DOHH2 (cell line): ENCODE measurements around the gene PPP6R1.

ENCODE experiments used
- H3F3A ChIP-seq: fragments of 200-600 bp; sonication (generic), shearing (Covaris generic); 2 replicates; pipeline ENCODE4 v1.6.0; 2016; ENCODE audit warnings: antibody characterized with exemption, mild to moderate bottlenecking; ENCODE audit not compliant: control insufficient read depth, insufficient read depth
- H3K27ac ChIP-seq: fragments of 200-600 bp; sonication (generic); 2 replicates; pipeline ENCODE4 v1.5.1; 2014; ENCODE audit warnings: low read depth, mild to moderate bottlenecking, low read length, moderate library complexity
- H3K27me3 ChIP-seq: fragments of 200-600 bp; sonication (generic); 2 replicates; pipeline ENCODE4 v1.6.1; 2014; ENCODE audit warnings: mild to moderate bottlenecking, low read length, mixed read lengths; ENCODE audit not compliant: control insufficient read depth
- H3K36me3 ChIP-seq: fragments of 200-600 bp; sonication (generic); 2 replicates; pipeline ENCODE4 v1.6.1; 2014; ENCODE audit warnings: mild to moderate bottlenecking, low read length, moderate library complexity, mixed read lengths; ENCODE audit not compliant: control insufficient read depth
- H3K4me1 ChIP-seq: fragments of 200-600 bp; sonication (generic); 2 replicates; pipeline ENCODE4 v1.6.1; 2014; ENCODE audit warnings: mild to moderate bottlenecking, low read length, mixed read lengths; ENCODE audit not compliant: control insufficient read depth
- H3K4me2 ChIP-seq: fragments of 200-600 bp; sonication (generic); 2 replicates; pipeline ENCODE4 v1.6.0; 2014; ENCODE audit warnings: mild to moderate bottlenecking, low read length, moderate library complexity
- H3K4me3 ChIP-seq: fragments of 200-600 bp; sonication (generic); 2 replicates; pipeline ENCODE4 v1.5.1; 2014; ENCODE audit warnings: mild to moderate bottlenecking, low read length, mixed read lengths
- H3K79me2 ChIP-seq: fragments of 200-600 bp; sonication (generic); 2 replicates; pipeline ENCODE4 v1.6.1; 2014; ENCODE audit warnings: mild to moderate bottlenecking, low read length, mixed read lengths; ENCODE audit not compliant: control insufficient read depth
- H3K9me2 ChIP-seq: fragments of 200-600 bp; sonication (generic); replicated peaks from 2 replicates; pipeline ENCODE4 v1.6.1; 2014; ENCODE audit warnings: mild to moderate bottlenecking, low read length, mixed read lengths; ENCODE audit not compliant: control insufficient read depth
- H3K9me3 ChIP-seq: fragments of 200-600 bp; sonication (generic); 2 replicates; pipeline ENCODE4 v1.6.1; 2014; ENCODE audit warnings: antibody characterized with exemption, low read length, mixed read lengths; ENCODE audit not compliant: control insufficient read depth, insufficient read depth
- H4K20me1 ChIP-seq: fragments of 200-600 bp; sonication (generic); 2 replicates; pipeline ENCODE4 v1.6.0; 2014; ENCODE audit warnings: low read depth, mild to moderate bottlenecking, antibody characterized with exemption, low read length, moderate library complexity; ENCODE audit not compliant: control insufficient read depth, insufficient read depth
- CTCF ChIP-seq: fragments of 200-600 bp; sonication (generic); IDR thresholded peaks from one replicate; pipeline ENCODE4 v1.5.1; 2014; ENCODE audit warnings: antibody characterized with exemption, mild to moderate bottlenecking, low read depth, low read length; ENCODE audit not compliant: poor library complexity, severe bottlenecking
- EZH2phosphoT487 ChIP-seq: fragments of 200-600 bp; sonication (generic); IDR thresholded peaks from 2 replicates; pipeline ENCODE4 v1.6.1; 2017; ENCODE audit warnings: borderline replicate concordance, mild to moderate bottlenecking, antibody characterized with exemption, low read length, moderate library complexity, mixed read lengths

PPP6R1 gene

DNA sequence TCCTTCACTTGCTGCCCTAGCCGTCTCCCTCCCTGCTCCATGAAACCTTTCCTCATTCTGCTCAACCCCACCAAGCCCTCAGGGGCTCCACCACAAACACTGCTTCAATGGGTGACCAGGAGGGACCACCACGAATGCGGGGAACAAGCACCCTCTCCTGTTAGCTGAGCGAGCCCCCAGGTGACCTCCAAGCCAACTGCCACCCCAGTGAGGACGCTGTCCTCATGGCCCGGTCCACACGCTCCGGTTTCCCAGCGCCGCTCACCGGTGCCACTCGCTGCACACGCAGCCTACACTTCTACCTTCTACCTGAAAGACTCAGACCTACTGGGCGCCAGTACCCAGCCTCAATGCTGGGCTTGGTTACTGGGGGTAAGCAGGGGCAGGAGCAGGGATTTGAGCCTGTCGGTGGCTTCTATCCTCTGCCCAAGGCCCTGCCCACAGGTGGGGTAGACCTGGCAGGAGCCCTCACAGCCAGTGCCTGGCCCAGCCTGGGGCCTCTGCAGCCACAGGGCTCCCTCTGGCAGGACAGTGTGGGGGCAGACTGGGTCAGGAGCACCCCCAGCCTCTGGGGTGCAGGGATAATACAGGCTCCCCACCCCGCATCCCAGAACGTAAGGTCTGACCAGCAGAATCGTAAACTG, 29.6 kb downstream of the PPP6R1 start:
- H3K27ac ChIP-seq: no peak overlapping the region

DNA sequence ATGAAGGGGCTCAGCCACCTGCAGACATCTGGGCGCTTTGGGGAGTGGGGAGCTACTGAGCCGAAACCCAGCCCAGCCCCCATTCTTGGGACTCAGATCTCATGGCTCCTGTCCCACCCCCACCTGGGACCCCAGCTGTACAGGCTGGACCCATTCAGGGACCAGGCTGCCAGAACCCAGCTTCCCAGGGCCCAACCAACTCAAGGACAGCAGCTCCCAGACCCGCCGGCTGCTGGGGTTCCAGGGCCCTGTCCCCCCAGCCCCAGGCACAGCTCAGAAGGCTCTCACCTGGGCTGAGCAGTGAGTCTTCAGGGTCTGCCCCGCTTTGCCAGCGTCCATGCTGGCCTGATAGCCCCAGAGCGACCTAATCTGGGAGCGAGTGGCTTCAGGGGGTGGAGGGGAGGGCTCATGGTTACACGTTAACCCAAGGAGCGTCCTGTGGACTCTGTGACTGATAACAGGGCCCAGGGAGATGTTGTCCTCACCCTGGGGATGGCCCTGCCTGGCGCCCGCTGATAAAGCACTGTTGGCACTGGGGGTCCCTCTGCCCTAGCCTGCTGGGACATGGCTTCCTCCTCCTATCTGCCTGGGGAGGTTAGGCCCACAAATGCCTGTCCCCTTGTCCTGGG, 30.3 kb downstream of the PPP6R1 start, which contains the start of gene TMEM86B:
Gene TMEM86B, minus strand, starts transcription at position 361 of the 629 bp plus-strand sequence. Its CDS starts 22 bp downstream, at position 339.
- Histone ChIP-seq H3K9me2 (no peaks in the 10 kb centered on the region), H3K27me3 (no peaks in the 10 kb centered on the region), H3K79me2 (peaks cover 7% of the 10 kb centered on the region; the same call in 1 of the 2 replicates), H3F3A (0 out of 2 replicates have a peak, but pooled peaks cover under 1% of the 10 kb centered on the region), H3K27ac (no peak within 1 kb of the TSS), H3K36me3 (peaks cover 87% of the 10 kb centered on the region), H3K9me3 (no peaks in the 10 kb centered on the region), H4K20me1 (peaks cover 16% of the 10 kb centered on the region; the same call in 1 of the 2 replicates), H3K4me3 (no peak within 1 kb of the TSS), H3K4me1 (no peaks in the 10 kb centered on the region), H3K4me2 (no peak within 1 kb of the TSS)
- TF ChIP-seq CTCF: no peak

More for the DNA sequence above, 29.6 kb downstream of the PPP6R1 start:
- no peak overlapping the region for H3K4me2 ChIP-seq
- peaks cover 7% of the 10 kb centered on the region for H3K79me2 ChIP-seq
- H3K9me3 ChIP-seq: no peaks in the 10 kb centered on the region
- H3K4me1 ChIP-seq: no peaks in the 10 kb centered on the region
- H4K20me1 ChIP-seq: peaks cover 16% of the 10 kb centered on the region; the same call in 1 of the 2 replicates
- no peak for TF ChIP-seq CTCF
- no peak for TF ChIP-seq EZH2phosphoT487
- H3K4me3 ChIP-seq: no peak overlapping the region
- peaks cover 87% of the 10 kb centered on the region for H3K36me3 ChIP-seq
- 0 out of 2 replicates have a peak, but pooled peaks cover 4% of the 10 kb centered on the region for H3F3A ChIP-seq
- no peaks in the 10 kb centered on the region for H3K9me2 ChIP-seq
- no peaks in the 10 kb centered on the region for H3K27me3 ChIP-seq

- Histone ChIP-seq H3K27me3 (no peaks in the 10 kb centered on the region), H4K20me1 (peaks cover 20% of the 10 kb centered on the region; the same call in 1 of the 2 replicates), H3F3A (no peaks in the 10 kb centered on the region), H3K4me3 (no peak overlapping the region), H3K9me2 (no peaks in the 10 kb centered on the region), H3K27ac (no peak overlapping the region), H3K4me1 (no peaks in the 10 kb centered on the region), H3K79me2 (peaks cover 3% of the 10 kb centered on the region; the same call in 1 of the 2 replicates), H3K4me2 (no peak overlapping the region), H3K36me3 (peaks cover 86% of the 10 kb centered on the region), H3K9me3 (no peaks in the 10 kb centered on the region)
- no peak for TF ChIP-seq CTCF
- no peak for TF ChIP-seq EZH2phosphoT487
Observed at GRCh38 chr19:55228015-55228391, 30.8 kb downstream of the PPP6R1 start.
